H1 (cell line): Measurements from ENCODE around the gene RYK. TPM values are rescaled to one million over a fixed set of nuclear protein-coding genes. Genes with fewer than 3 reads are reported as not detected.

ENCODE experiments used
- CTCF ChIA-PET: fragments of 300-600 bp; sonication (Branson Sonifier 250); formaldehyde crosslinking; loops from one replicate; lab custom pipeline; 2021; ENCODE audit not compliant: partially characterized antibody; lab: Charles Lee
- POLR2A ChIA-PET: fragments of 300-600 bp; sonication (Branson Sonifier 250); formaldehyde crosslinking; loops from one replicate; lab custom pipeline; 2021; ENCODE audit warnings: inconsistent platforms; ENCODE audit not compliant: partially characterized antibody; lab: Charles Lee
- DNase-seq, 2 experiments: peaks; one replicate each; pipeline versions ENCODE4 v3.0.0 to v3.0.0-alpha.2; 2010 to 2022; ENCODE audit warnings: low spot score in 2 of 2, low read depth in 1 of 2, mixed read lengths in 1 of 2
- FAIRE-seq: peaks from 2 replicates; lab custom pipeline; 2011; peaks lifted over from hg19 to GRCh38; lab: Jason Lieb, UNC
- H2AFZ ChIP-seq: 2 replicates; pipeline ENCODE4 v1.8.1; 2012; ENCODE audit warnings: low read length, inconsistent platforms
- H2AK5ac ChIP-seq: 2 replicates; pipeline ENCODE4 v1.6.1; 2013; ENCODE audit warnings: low read depth, low read length
- H2BK120ac ChIP-seq: replicated peaks from 2 replicates; pipeline ENCODE3; 2013; ENCODE audit warnings: low read depth, low read length, inconsistent platforms
- H2BK12ac ChIP-seq: 2 replicates; pipeline ENCODE4 v1.6.1; 2013; ENCODE audit warnings: low read depth, low read length
- H2BK15ac ChIP-seq: 2 replicates; pipeline ENCODE4 v1.6.1; 2013; ENCODE audit warnings: low read length
- H2BK20ac ChIP-seq: 2 replicates; pipeline ENCODE4 v1.6.1; 2013; ENCODE audit warnings: low read length
- H2BK5ac ChIP-seq: 2 replicates; pipeline ENCODE4 v1.6.1; 2013; ENCODE audit warnings: low read depth, low read length
- H3K14ac ChIP-seq: 2 replicates; pipeline ENCODE4 v1.6.1; 2013; ENCODE audit warnings: inconsistent platforms; ENCODE audit not compliant: insufficient read length
- H3K18ac ChIP-seq: 2 replicates; pipeline ENCODE4 v1.6.1; 2013; ENCODE audit warnings: low read length; ENCODE audit errors: extremely low read depth
- H3K23ac ChIP-seq: 2 replicates; pipeline ENCODE4 v1.6.1; 2013; ENCODE audit warnings: inconsistent platforms; ENCODE audit not compliant: insufficient read length
- H3K23me2 ChIP-seq: 2 replicates; pipeline ENCODE4 v1.6.1; 2013; ENCODE audit warnings: low read depth, low read length
- H3K27ac ChIP-seq: 2 replicates; pipeline ENCODE4 v1.6.1; 2011; ENCODE audit warnings: low read depth, low read length, inconsistent platforms
- H3K27me3 ChIP-seq, 4 experiments: replicated peaks in 1 of 4; 1 replicate in 1 of 4; 2 replicates in 3 of 4; pipeline versions ENCODE4 v1.6.1 to v1.8.1; 2011 to 2013; ENCODE audit warnings: low read length in 3 of 4, mild to moderate bottlenecking in 3 of 4, inconsistent platforms in 2 of 4, mixed read lengths in 2 of 4, moderate library complexity in 1 of 4; ENCODE audit not compliant: control insufficient read depth in 3 of 4, insufficient read depth in 3 of 4; ENCODE audit errors: extremely low read depth in 1 of 4
- H3K36me3 ChIP-seq, 4 experiments: 2 replicates each; pipeline versions ENCODE4 v1.6.1 to v1.8.1; 2011 to 2013; ENCODE audit warnings: mild to moderate bottlenecking in 4 of 4, low read length in 3 of 4, moderate library complexity in 2 of 4, control low read depth in 1 of 4, inconsistent platforms in 1 of 4; ENCODE audit not compliant: insufficient read depth in 4 of 4, control insufficient read depth in 2 of 4
- H3K4ac ChIP-seq: replicated peaks from 2 replicates; pipeline ENCODE3; 2013; ENCODE audit warnings: low read length, low read depth, mixed read lengths, inconsistent platforms; ENCODE audit not compliant: insufficient read length
- H3K4me1 ChIP-seq, 4 experiments: replicated peaks in 1 of 4; 1 replicate in 1 of 4; 2 replicates in 3 of 4; pipeline versions ENCODE4 v1.6.1 to v1.8.1; 2011 to 2013; ENCODE audit warnings: low read length in 3 of 4, inconsistent platforms in 2 of 4, mixed read lengths in 1 of 4; ENCODE audit not compliant: insufficient read depth in 4 of 4, control insufficient read depth in 3 of 4
- H3K4me2 ChIP-seq, 2 experiments: 2 replicates each; pipeline versions ENCODE4 v1.6.1 to v1.8.1; 2011 to 2013; ENCODE audit warnings: low read depth in 2 of 2, low read length in 2 of 2, control low read depth in 1 of 2, inconsistent platforms in 1 of 2, mild to moderate bottlenecking in 1 of 2; ENCODE audit not compliant: insufficient read depth in 1 of 2
- H3K4me3 ChIP-seq, 4 experiments: fragments of 200-600, 300-600 bp in 1 of 4; sonication (generic), shearing (Covaris generic), sonication (Bioruptor Twin) in 1 of 4; 2 replicates each; pipeline versions ENCODE4 v1.5.1 to v1.8.1; 2011 to 2016; ENCODE audit warnings: low read length in 4 of 4, low read depth in 3 of 4, control low read depth in 2 of 4, inconsistent platforms in 2 of 4, mild to moderate bottlenecking in 2 of 4, mixed read lengths in 1 of 4, moderate library complexity in 1 of 4; ENCODE audit not compliant: insufficient read depth in 2 of 4; ENCODE audit errors: extremely low read depth in 1 of 4
- H3K56ac ChIP-seq: replicated peaks from 2 replicates; pipeline ENCODE3; 2013; ENCODE audit warnings: low read depth, mild to moderate bottlenecking, mixed read lengths, low read length, inconsistent platforms; ENCODE audit not compliant: insufficient read length
- H3K79me1 ChIP-seq: 2 replicates; pipeline ENCODE4 v1.6.1; 2013; ENCODE audit warnings: low read depth, low read length, control low read depth
- H3K79me2 ChIP-seq, 2 experiments: 2 replicates each; pipeline versions ENCODE4 v1.6.1 to v1.8.1; 2012 to 2013; ENCODE audit warnings: low read length in 2 of 2, mild to moderate bottlenecking in 2 of 2, inconsistent platforms in 1 of 2; ENCODE audit not compliant: insufficient read depth in 2 of 2, control insufficient read depth in 1 of 2
- H3K9ac ChIP-seq, 4 experiments: replicated peaks in 1 of 4; 1 replicate in 1 of 4; 2 replicates in 3 of 4; pipeline versions ENCODE4 v1.6.1 to v1.8.1; 2011 to 2013; ENCODE audit warnings: low read depth in 3 of 4, low read length in 3 of 4, control low read depth in 2 of 4, mild to moderate bottlenecking in 2 of 4, moderate library complexity in 2 of 4, inconsistent platforms in 1 of 4; ENCODE audit errors: extremely low read depth in 1 of 4
- H3K9me3 ChIP-seq, 2 experiments: 2 replicates each; pipeline versions ENCODE4 v1.6.1 to v1.8.1; 2012 to 2013; ENCODE audit warnings: mild to moderate bottlenecking in 2 of 2, moderate library complexity in 2 of 2, control low read depth in 1 of 2, inconsistent platforms in 1 of 2, low read depth in 1 of 2, low read length in 1 of 2, mixed read lengths in 1 of 2; ENCODE audit not compliant: insufficient read depth in 2 of 2
- H4K20me1 ChIP-seq, 2 experiments: replicated peaks in 1 of 2; 2 replicates each; pipeline versions ENCODE3 to v1.8.1; 2011 to 2013; ENCODE audit warnings: inconsistent platforms in 2 of 2, low read length in 2 of 2, mild to moderate bottlenecking in 1 of 2; ENCODE audit not compliant: insufficient read depth in 2 of 2, control insufficient read depth in 1 of 2
- H4K5ac ChIP-seq: 2 replicates; pipeline ENCODE4 v1.6.1; 2013; ENCODE audit warnings: low read length, low read depth, mixed read lengths, inconsistent platforms; ENCODE audit not compliant: insufficient read length
- H4K8ac ChIP-seq: 2 replicates; pipeline ENCODE4 v1.8.0; 2013; ENCODE audit warnings: mild to moderate bottlenecking, moderate library complexity, low read length, inconsistent platforms; ENCODE audit not compliant: insufficient read depth; ENCODE audit errors: extremely low read depth
- H4K91ac ChIP-seq: replicated peaks from 2 replicates; pipeline ENCODE3; 2013; ENCODE audit warnings: low read length, mixed read lengths, inconsistent platforms; ENCODE audit not compliant: insufficient read length
- CTCF ChIP-seq, 3 experiments: IDR thresholded peaks; 1 replicate in 2 of 3; 2 replicates in 1 of 3; pipeline versions ENCODE4 v1.5.1 to v1.6.1; 2011; ENCODE audit warnings: low read length in 3 of 3, mild to moderate bottlenecking in 3 of 3, inconsistent platforms in 2 of 3, low read depth in 1 of 3, moderate library complexity in 1 of 3; ENCODE audit not compliant: insufficient read depth in 1 of 3; ENCODE audit errors: control extremely low read depth in 1 of 3
- NRF1 ChIP-seq: IDR thresholded peaks from 2 replicates; pipeline ENCODE4 v1.6.1; 2011; ENCODE audit warnings: mild to moderate bottlenecking, low read depth, low read length, improper control_type of control experiment
- RAD21 ChIP-seq, 2 experiments: IDR thresholded peaks in 1 of 2; conservative IDR thresholded peaks in 1 of 2; 2 replicates each; pipeline ENCODE4 v1.6.1; 2011; ENCODE audit warnings: low read depth in 2 of 2, low read length in 2 of 2, improper control_type of control experiment in 1 of 2, inconsistent platforms in 1 of 2, mild to moderate bottlenecking in 1 of 2, moderate library complexity in 1 of 2
- SUZ12 ChIP-seq: fragments of 200-600 bp; sonication (generic); IDR thresholded peaks from 2 replicates; pipeline ENCODE4 v1.6.1; 2012; ENCODE audit warnings: mild to moderate bottlenecking, inconsistent platforms, low read length, moderate library complexity, mixed read lengths
- WGBS, 2 experiments: shearing (Covaris generic) in 1 of 2; methylation state at CpG; one replicate each; pipeline versions ENCODE4 v1.1.6 to v1.1.7; 2013 to 2015; ENCODE audit warnings: low lambda C conversion rate in 2 of 2, mixed read lengths in 2 of 2, inconsistent platforms in 1 of 2, low coverage in 1 of 2, missing lambda C conversion rate in 1 of 2; ENCODE audit not compliant: insufficient replicate concordance in 2 of 2, insufficient coverage in 1 of 2, insufficient read length in 1 of 2; ENCODE audit errors: extremely low coverage in 1 of 2, missing lambda C conversion rate in 1 of 2; 5-methylcytosine and 5-hydroxymethylcytosine counted together
- polyA plus RNA-seq, 7 experiments: library from polyadenylated mRNA; depleted of rRNA in 3 of 7; stranded (reverse) in 5 of 7; unstranded in 2 of 7; fragments of >200 nt in 5 of 7; fragments of 200-250 nt in 2 of 7; gene quantifications; 1 replicate in 5 of 7; 2 replicates in 1 of 7; 4 replicates in 1 of 7; pipeline versions ENCODE4 v1.2.1 to v1.2.3, GENCODE V29; 2011 to 2013; ENCODE audit warnings: missing spikeins in 2 of 7, mixed read lengths in 2 of 7
- total RNA-seq: library from RNA; stranded (reverse); fragmentation: NEBNext Ultra II Directional; extraction: Animal tissue kit (Norgen Biotek cat#: 25700); gene quantifications from 2 replicates; pipeline ENCODE4 v1.2.1, GENCODE V29; 2021

RYK gene
- total and polyA plus RNA-seq, 2 of the 8 experiments (the other 6 are each of a cell fraction or from before 2014, with no cell fraction given): 30.5 to 63.8 TPM

GRCh38 chr3:134211797-134212196 lies 38.9 kb downstream of the RYK start:
- Histone ChIP-seq H3K79me1 (peaks cover 7% of the 10 kb centered on the region; the same call in 1 of the 2 replicates), H3K27ac (no peak overlapping the region), H3K4me2 (no peak overlapping the region), H3K56ac (no peak overlapping the region), H4K8ac (no peak overlapping the region), H3K18ac (no peak overlapping the region), H3K23ac (no peak overlapping the region), H2BK5ac (no peak overlapping the region), H2AK5ac (no peak overlapping the region), H3K9me3 (no peaks in the 10 kb centered on the region), H3K36me3 (peaks cover 6 to 12% (median 9%) of the 10 kb centered on the region in 4 experiments; a peak in 7 of 8 replicates), H3K23me2 (no peaks in the 10 kb centered on the region), H4K5ac (no peak overlapping the region), H3K4me3 (no peak overlapping the region), H2BK20ac (no peak overlapping the region), H3K27me3 (no peaks in the 10 kb centered on the region), H3K9ac (no peak overlapping the region), H3K79me2 (peaks cover 0 to 8% of the 10 kb centered on the region in 2 experiments; a peak in 1 of 4 replicates), H3K4me1 (no peaks in the 10 kb centered on the region), H2BK12ac (no peak overlapping the region), H2AFZ (no peak overlapping the region), H4K91ac (no peak overlapping the region), H2BK120ac (no peak overlapping the region), H4K20me1 (peaks cover 8 to 11% of the 10 kb centered on the region in 2 experiments), H2BK15ac (no peak overlapping the region), H3K14ac (no peak overlapping the region), H3K4ac (no peak overlapping the region)
- TF ChIP-seq CTCF (IDR thresholded peaks at IDR 0.05; ENCODE audit: control extremely low read depth in 1 of 3, insufficient read depth in 1 of 3, low read depth in 1 of 3, low read length in 3 of 3) (peak; percentile 67 to 90 (median 83)), RAD21 (IDR thresholded peaks at IDR 0.05 in 1 of 2, conservative IDR thresholded peaks at IDR 0.05 in 1 of 2; ENCODE audit: low read depth in 2 of 2, low read length in 2 of 2) (peak; percentile 80 to 86), NRF1 (no peak), SUZ12 (no peak)
- ChIA-PET CTCF (interaction anchor here (0.6 to 7.0 kb wide), 75 partner anchors 12 to 600 kb away, joined by 3 to 140 read pairs (median 5); partner anchors contain the start of genes ANAPC13 and CEP63), POLR2A (interaction anchor here (0.7 to 1.6 kb wide), 2 partner anchors 11 to 241 kb away, joined by 3 read pairs; no protein-coding TSS in a partner anchor)
- FAIRE-seq (peak; percentile 76), DNase-seq (no peak)
- 67% methylated on average over 2 of the region's 2 CpGs; no CpG with 5 or more reads in 1 of the 2 experiments for WGBS, 2 experiments
